HEK293 (cell line): ENCODE results near the gene ITGAL.

Source experiments
- GLIS2 ChIP-seq: fragments of 450-650 bp; formaldehyde crosslinking; IDR thresholded peaks from 2 replicates; pipeline ENCODE4 v1.5.1; 2016; ENCODE audit warnings: missing biosample characterization, missing genetic modification characterization
- KLF10 ChIP-seq: fragments of 450-650 bp; IDR thresholded peaks from 2 replicates; pipeline ENCODE4 v1.5.1; 2018; ENCODE audit warnings: missing biosample characterization, mild to moderate bottlenecking, missing genetic modification characterization
- KLF16 ChIP-seq: fragments of 450-650 bp; formaldehyde crosslinking; IDR thresholded peaks from 2 replicates; pipeline ENCODE4 v1.5.1; 2017; ENCODE audit warnings: missing biosample characterization, missing genetic modification characterization
- KLF9 ChIP-seq: fragments of 450-650 bp; formaldehyde crosslinking; IDR thresholded peaks from 2 replicates; pipeline ENCODE4 v1.5.1; 2016; ENCODE audit warnings: missing biosample characterization, missing genetic modification characterization, low read depth
- MZF1 ChIP-seq: fragments of 450-650 bp; formaldehyde crosslinking; IDR thresholded peaks from 2 replicates; pipeline ENCODE4 v1.5.1; 2017; ENCODE audit warnings: missing biosample characterization, missing genetic modification characterization, borderline replicate concordance
- OSR2 ChIP-seq: fragments of 450-650 bp; formaldehyde crosslinking; IDR thresholded peaks from 2 replicates; pipeline ENCODE4 v1.5.1; 2016; ENCODE audit warnings: missing biosample characterization, missing genetic modification characterization
- OVOL3 ChIP-seq: fragments of 450-650 bp; formaldehyde crosslinking; IDR thresholded peaks from 2 replicates; pipeline ENCODE4 v1.5.1; 2016; ENCODE audit warnings: missing biosample characterization, missing genetic modification characterization
- SETDB1 ChIP-seq: IDR thresholded peaks from one replicate; pipeline ENCODE4 v1.6.1; 2017; ENCODE audit warnings: mild to moderate bottlenecking, low read length, moderate library complexity, mixed read lengths; ENCODE audit not compliant: insufficient read length
- ZBTB1 ChIP-seq: fragments of 450-650 bp; formaldehyde crosslinking; IDR thresholded peaks from 2 replicates; pipeline ENCODE4 v1.5.1; 2016; ENCODE audit warnings: missing biosample characterization, missing genetic modification characterization
- ZBTB20 ChIP-seq: fragments of 450-650 bp; formaldehyde crosslinking; IDR thresholded peaks from 2 replicates; pipeline ENCODE4 v1.5.1; 2016; ENCODE audit warnings: missing biosample characterization, missing genetic modification characterization
- ZBTB48 ChIP-seq: fragments of 450-650 bp; formaldehyde crosslinking; IDR thresholded peaks from 2 replicates; pipeline ENCODE4 v1.5.1; 2016; ENCODE audit warnings: missing biosample characterization, missing genetic modification characterization
- ZBTB7A ChIP-seq: fragments of 450-650 bp; formaldehyde crosslinking; IDR thresholded peaks from 2 replicates; pipeline ENCODE4 v1.5.1; 2016; ENCODE audit warnings: low read depth, missing biosample characterization, missing genetic modification characterization
- ZFP41 ChIP-seq: fragments of 450-650 bp; formaldehyde crosslinking; IDR thresholded peaks from 2 replicates; pipeline ENCODE4 v1.5.1; 2016; ENCODE audit warnings: missing biosample characterization, missing genetic modification characterization, borderline replicate concordance
- ZNF121 ChIP-seq: fragments of 450-650 bp; formaldehyde crosslinking; IDR thresholded peaks from 2 replicates; pipeline ENCODE4 v1.5.1; 2016; ENCODE audit warnings: missing biosample characterization, missing genetic modification characterization
- ZNF2 ChIP-seq: fragments of 450-650 bp; formaldehyde crosslinking; IDR thresholded peaks from 2 replicates; pipeline ENCODE4 v1.5.1; 2016; ENCODE audit warnings: missing biosample characterization, missing genetic modification characterization
- ZNF202 ChIP-seq: fragments of 450-650 bp; formaldehyde crosslinking; IDR thresholded peaks from 2 replicates; pipeline ENCODE4 v1.5.1; 2016; ENCODE audit warnings: missing biosample characterization, missing genetic modification characterization, borderline replicate concordance
- ZNF223 ChIP-seq: fragments of 450-650 bp; formaldehyde crosslinking; IDR thresholded peaks from 2 replicates; pipeline ENCODE4 v1.5.1; 2016; ENCODE audit warnings: missing biosample characterization, missing genetic modification characterization
- ZNF248 ChIP-seq: fragments of 450-650 bp; formaldehyde crosslinking; IDR thresholded peaks from 2 replicates; pipeline ENCODE4 v1.5.1; 2017; ENCODE audit warnings: missing biosample characterization, missing genetic modification characterization
- ZNF37A ChIP-seq: fragments of 450-650 bp; IDR thresholded peaks from 2 replicates; pipeline ENCODE4 v1.5.1; 2018; ENCODE audit warnings: missing biosample characterization, missing genetic modification characterization
- ZNF501 ChIP-seq: fragments of 450-650 bp; formaldehyde crosslinking; IDR thresholded peaks from 2 replicates; pipeline ENCODE4 v1.5.1; 2016; ENCODE audit warnings: missing biosample characterization, missing genetic modification characterization
- ZNF548 ChIP-seq: fragments of 450-650 bp; formaldehyde crosslinking; IDR thresholded peaks from 2 replicates; pipeline ENCODE4 v1.5.1; 2016; ENCODE audit warnings: missing biosample characterization, missing genetic modification characterization
- ZNF629 ChIP-seq: fragments of 450-650 bp; formaldehyde crosslinking; IDR thresholded peaks from 2 replicates; pipeline ENCODE4 v1.5.1; 2017; ENCODE audit warnings: missing biosample characterization, missing genetic modification characterization
- ZNF704 ChIP-seq: fragments of 450-650 bp; formaldehyde crosslinking; IDR thresholded peaks from 2 replicates; pipeline ENCODE4 v1.5.1; 2016; ENCODE audit warnings: missing biosample characterization, missing genetic modification characterization
- ZNF792 ChIP-seq: fragments of 450-650 bp; formaldehyde crosslinking; IDR thresholded peaks from 2 replicates; pipeline ENCODE4 v1.5.1; 2016; ENCODE audit warnings: missing biosample characterization, missing genetic modification characterization
- TF ChIP-seq, protein P1 (sequence below): fragments of 450-650 bp; formaldehyde crosslinking; optimal IDR thresholded peaks from 2 replicates; pipeline ENCODE3; 2016; ENCODE audit warnings: missing biosample characterization, mild to moderate bottlenecking, missing genetic modification characterization
- TF ChIP-seq, protein P2 (sequence below): fragments of 450-650 bp; formaldehyde crosslinking; IDR thresholded peaks from 2 replicates; pipeline ENCODE4 v1.5.1; 2016; ENCODE audit warnings: missing biosample characterization, missing genetic modification characterization
- TF ChIP-seq, protein P3 (sequence below): fragments of 450-650 bp; formaldehyde crosslinking; IDR thresholded peaks from 2 replicates; pipeline ENCODE4 v1.5.1; 2016; ENCODE audit warnings: missing biosample characterization, missing genetic modification characterization
- TF ChIP-seq, protein P4 (sequence below): fragments of 450-650 bp; formaldehyde crosslinking; IDR thresholded peaks from 2 replicates; pipeline ENCODE4 v1.5.1; 2016; ENCODE audit warnings: missing biosample characterization, missing genetic modification characterization, borderline replicate concordance
- TF ChIP-seq, protein P5 (sequence below): fragments of 450-650 bp; formaldehyde crosslinking; IDR thresholded peaks from 2 replicates; pipeline ENCODE4 v1.5.1; 2017; ENCODE audit warnings: missing biosample characterization, missing genetic modification characterization

The ITGAL gene

GRCh38 chr16:30558789-30559377 is 86.3 kb downstream of the ITGAL start (continued):
- TF ChIP-seq ZBTB48 (tag by site-specific recombination) (no peak), KLF16 (tag by site-specific recombination) (peak; percentile 37; the same call in 1 of the 2 replicates), ZNF37A (tag by site-specific recombination) (no peak), ZBTB1 (tag by site-specific recombination) (no peak), ZBTB20 (no peak), KLF9 (tag by site-specific recombination) (peak; percentile 90), SETDB1 (no peak), ZNF2 (peak; percentile 74), KLF10 (tag by site-specific recombination) (no peak), ZFP41 (no peak), MZF1 (tag by site-specific recombination) (0 out of 2 replicates have a peak, but pooled peaks have one; percentile 4), ZNF501 (tag by site-specific recombination) (peak; percentile 29; the same call in 1 of the 2 replicates), GLIS2 (tag by site-specific recombination) (no peak), ZNF223 (tag by site-specific recombination) (no peak), ZNF704 (tag by site-specific recombination) (no peak), ZNF629 (tag by site-specific recombination) (no peak), ZNF548 (tag by site-specific recombination) (0 out of 2 replicates have a peak, but pooled peaks have one; percentile 29), ZNF792 (0 out of 2 replicates have a peak, but pooled peaks have one; percentile 70), ZNF202 (tag by site-specific recombination) (no peak), OSR2 (no peak), OVOL3 (tag by site-specific recombination) (no peak), ZNF248 (no peak), ZNF121 (tag by site-specific recombination) (no peak), ZBTB7A (tag by site-specific recombination) (peak; percentile 40; the same call in 1 of the 2 replicates)
- TF ChIP-seq, protein P1, sequence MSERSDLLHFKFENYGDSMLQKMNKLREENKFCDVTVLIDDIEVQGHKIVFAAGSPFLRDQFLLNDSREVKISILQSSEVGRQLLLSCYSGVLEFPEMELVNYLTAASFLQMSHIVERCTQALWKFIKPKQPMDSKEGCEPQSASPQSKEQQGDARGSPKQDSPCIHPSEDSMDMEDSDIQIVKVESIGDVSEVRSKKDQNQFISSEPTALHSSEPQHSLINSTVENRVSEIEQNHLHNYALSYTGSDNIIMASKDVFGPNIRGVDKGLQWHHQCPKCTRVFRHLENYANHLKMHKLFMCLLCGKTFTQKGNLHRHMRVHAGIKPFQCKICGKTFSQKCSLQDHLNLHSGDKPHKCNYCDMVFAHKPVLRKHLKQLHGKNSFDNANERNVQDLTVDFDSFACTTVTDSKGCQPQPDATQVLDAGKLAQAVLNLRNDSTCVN (tag by site-specific recombination), result no peak
- TF ChIP-seq, protein P2, sequence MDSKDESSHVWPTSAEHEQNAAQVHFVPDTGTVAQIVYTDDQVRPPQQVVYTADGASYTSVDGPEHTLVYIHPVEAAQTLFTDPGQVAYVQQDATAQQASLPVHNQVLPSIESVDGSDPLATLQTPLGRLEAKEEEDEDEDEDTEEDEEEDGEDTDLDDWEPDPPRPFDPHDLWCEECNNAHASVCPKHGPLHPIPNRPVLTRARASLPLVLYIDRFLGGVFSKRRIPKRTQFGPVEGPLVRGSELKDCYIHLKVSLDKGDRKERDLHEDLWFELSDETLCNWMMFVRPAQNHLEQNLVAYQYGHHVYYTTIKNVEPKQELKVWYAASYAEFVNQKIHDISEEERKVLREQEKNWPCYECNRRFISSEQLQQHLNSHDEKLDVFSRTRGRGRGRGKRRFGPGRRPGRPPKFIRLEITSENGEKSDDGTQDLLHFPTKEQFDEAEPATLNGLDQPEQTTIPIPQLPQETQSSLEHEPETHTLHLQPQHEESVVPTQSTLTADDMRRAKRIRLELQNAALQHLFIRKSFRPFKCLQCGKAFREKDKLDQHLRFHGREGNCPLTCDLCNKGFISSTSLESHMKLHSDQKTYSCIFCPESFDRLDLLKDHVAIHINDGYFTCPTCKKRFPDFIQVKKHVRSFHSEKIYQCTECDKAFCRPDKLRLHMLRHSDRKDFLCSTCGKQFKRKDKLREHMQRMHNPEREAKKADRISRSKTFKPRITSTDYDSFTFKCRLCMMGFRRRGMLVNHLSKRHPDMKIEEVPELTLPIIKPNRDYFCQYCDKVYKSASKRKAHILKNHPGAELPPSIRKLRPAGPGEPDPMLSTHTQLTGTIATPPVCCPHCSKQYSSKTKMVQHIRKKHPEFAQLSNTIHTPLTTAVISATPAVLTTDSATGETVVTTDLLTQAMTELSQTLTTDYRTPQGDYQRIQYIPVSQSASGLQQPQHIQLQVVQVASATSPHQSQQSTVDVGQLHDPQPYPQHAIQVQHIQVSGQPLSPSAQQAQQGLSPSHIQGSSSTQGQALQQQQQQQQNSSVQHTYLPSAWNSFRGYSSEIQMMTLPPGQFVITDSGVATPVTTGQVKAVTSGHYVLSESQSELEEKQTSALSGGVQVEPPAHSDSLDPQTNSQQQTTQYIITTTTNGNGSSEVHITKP (tag by site-specific recombination), result no peak
- TF ChIP-seq, protein P3, sequence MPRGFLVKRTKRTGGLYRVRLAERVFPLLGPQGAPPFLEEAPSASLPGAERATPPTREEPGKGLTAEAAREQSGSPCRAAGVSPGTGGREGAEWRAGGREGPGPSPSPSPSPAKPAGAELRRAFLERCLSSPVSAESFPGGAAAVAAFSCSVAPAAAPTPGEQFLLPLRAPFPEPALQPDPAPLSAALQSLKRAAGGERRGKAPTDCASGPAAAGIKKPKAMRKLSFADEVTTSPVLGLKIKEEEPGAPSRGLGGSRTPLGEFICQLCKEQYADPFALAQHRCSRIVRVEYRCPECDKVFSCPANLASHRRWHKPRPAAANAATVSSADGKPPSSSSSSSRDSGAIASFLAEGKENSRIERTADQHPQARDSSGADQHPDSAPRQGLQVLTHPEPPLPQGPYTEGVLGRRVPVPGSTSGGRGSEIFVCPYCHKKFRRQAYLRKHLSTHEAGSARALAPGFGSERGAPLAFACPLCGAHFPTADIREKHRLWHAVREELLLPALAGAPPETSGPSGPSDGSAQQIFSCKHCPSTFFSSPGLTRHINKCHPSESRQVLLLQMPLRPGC (tag by site-specific recombination), result 0 out of 2 replicates have a peak, but pooled peaks have one; percentile 40
- TF ChIP-seq, protein P4, sequence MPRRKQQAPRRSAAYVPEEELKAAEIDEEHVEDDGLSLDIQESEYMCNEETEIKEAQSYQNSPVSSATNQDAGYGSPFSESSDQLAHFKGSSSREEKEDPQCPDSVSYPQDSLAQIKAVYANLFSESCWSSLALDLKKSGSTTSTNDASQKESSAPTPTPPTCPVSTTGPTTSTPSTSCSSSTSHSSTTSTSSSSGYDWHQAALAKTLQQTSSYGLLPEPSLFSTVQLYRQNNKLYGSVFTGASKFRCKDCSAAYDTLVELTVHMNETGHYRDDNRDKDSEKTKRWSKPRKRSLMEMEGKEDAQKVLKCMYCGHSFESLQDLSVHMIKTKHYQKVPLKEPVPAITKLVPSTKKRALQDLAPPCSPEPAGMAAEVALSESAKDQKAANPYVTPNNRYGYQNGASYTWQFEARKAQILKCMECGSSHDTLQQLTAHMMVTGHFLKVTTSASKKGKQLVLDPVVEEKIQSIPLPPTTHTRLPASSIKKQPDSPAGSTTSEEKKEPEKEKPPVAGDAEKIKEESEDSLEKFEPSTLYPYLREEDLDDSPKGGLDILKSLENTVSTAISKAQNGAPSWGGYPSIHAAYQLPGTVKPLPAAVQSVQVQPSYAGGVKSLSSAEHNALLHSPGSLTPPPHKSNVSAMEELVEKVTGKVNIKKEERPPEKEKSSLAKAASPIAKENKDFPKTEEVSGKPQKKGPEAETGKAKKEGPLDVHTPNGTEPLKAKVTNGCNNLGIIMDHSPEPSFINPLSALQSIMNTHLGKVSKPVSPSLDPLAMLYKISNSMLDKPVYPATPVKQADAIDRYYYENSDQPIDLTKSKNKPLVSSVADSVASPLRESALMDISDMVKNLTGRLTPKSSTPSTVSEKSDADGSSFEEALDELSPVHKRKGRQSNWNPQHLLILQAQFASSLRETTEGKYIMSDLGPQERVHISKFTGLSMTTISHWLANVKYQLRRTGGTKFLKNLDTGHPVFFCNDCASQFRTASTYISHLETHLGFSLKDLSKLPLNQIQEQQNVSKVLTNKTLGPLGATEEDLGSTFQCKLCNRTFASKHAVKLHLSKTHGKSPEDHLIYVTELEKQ (tag by site-specific recombination), result no peak
- TF ChIP-seq, protein P5, sequence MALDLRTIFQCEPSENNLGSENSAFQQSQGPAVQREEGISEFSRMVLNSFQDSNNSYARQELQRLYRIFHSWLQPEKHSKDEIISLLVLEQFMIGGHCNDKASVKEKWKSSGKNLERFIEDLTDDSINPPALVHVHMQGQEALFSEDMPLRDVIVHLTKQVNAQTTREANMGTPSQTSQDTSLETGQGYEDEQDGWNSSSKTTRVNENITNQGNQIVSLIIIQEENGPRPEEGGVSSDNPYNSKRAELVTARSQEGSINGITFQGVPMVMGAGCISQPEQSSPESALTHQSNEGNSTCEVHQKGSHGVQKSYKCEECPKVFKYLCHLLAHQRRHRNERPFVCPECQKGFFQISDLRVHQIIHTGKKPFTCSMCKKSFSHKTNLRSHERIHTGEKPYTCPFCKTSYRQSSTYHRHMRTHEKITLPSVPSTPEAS (tag by site-specific recombination), result no peak
